Ovary (tissue), 3 donors: ENCODE measurements around the gene C1QL4.

Experiments
- EP300 ChIP-seq: sonication (generic); formaldehyde crosslinking; IDR thresholded peaks from one replicate; pipeline ENCODE4 v1.6.1; 2017; ENCODE audit warnings: antibody characterized with exemption
- POLR2A ChIP-seq: fragments of 450-650 bp; IDR thresholded peaks from one replicate; pipeline ENCODE4 v1.6.1; 2017; ENCODE audit warnings: antibody characterized with exemption, mild to moderate bottlenecking, moderate library complexity
- TF ChIP-seq, protein P1 (sequence below), 3 donors: fragments of 450-650 bp in 2 of 3; fragments of 200-600 bp in 1 of 3; IDR thresholded peaks; one replicate each; pipeline versions ENCODE4 v1.5.1 to v1.8.0; 2016 to 2022; ENCODE audit warnings: antibody characterized with exemption in 3 of 3, mild to moderate bottlenecking in 1 of 3
- donor health status: DM: no; HTN: no; CAD: no.

DNA sequence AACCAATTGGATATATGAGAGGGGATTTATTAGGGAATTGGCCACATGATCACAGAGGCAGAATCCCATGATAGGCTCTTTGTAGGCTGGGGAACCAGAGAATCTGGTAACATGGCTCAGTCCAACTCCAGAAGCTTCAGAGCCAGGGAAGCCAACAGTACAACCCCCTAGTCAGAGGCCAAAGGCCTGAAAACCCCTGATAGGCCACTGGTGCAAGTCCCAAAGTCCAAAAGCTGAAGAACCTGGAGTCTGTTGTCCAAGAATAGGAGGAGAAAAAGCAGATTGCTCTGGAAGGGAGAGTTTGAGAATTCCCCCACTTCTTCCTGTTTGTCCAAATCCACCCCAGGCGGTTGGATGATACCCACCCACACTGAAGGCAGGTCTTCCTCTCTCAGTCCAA lies 22.2 kb downstream of the C1QL4 start:
- TF ChIP-seq, protein P1, sequence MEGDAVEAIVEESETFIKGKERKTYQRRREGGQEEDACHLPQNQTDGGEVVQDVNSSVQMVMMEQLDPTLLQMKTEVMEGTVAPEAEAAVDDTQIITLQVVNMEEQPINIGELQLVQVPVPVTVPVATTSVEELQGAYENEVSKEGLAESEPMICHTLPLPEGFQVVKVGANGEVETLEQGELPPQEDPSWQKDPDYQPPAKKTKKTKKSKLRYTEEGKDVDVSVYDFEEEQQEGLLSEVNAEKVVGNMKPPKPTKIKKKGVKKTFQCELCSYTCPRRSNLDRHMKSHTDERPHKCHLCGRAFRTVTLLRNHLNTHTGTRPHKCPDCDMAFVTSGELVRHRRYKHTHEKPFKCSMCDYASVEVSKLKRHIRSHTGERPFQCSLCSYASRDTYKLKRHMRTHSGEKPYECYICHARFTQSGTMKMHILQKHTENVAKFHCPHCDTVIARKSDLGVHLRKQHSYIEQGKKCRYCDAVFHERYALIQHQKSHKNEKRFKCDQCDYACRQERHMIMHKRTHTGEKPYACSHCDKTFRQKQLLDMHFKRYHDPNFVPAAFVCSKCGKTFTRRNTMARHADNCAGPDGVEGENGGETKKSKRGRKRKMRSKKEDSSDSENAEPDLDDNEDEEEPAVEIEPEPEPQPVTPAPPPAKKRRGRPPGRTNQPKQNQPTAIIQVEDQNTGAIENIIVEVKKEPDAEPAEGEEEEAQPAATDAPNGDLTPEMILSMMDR (IDR thresholded peaks at IDR 0.05), result no peak
- TF ChIP-seq POLR2A (no peak), EP300 (no peak)
